OCI-LY7 (cell line): Measurements from ENCODE around the gene OR7C1.

ENCODE experiments used
- CTCF ChIP-seq: fragments of 200-600 bp; sonication (generic); conservative IDR thresholded peaks from 2 replicates; pipeline ENCODE4 v1.5.1; 2014; ENCODE audit warnings: mild to moderate bottlenecking, antibody characterized with exemption, low read length, moderate library complexity, mixed read lengths
- EZH2phosphoT487 ChIP-seq: fragments of 200-600 bp; sonication (generic); IDR thresholded peaks from 2 replicates; pipeline ENCODE4 v1.6.1; 2018; ENCODE audit warnings: low read depth, borderline replicate concordance, mild to moderate bottlenecking, mixed run types, antibody characterized with exemption, low read length, moderate library complexity, mixed read lengths

GRCh38 chr19:14821937-14822336, 13.0 kb downstream of the OR7C1 start:
- no peak for TF ChIP-seq CTCF
- no peak for TF ChIP-seq EZH2phosphoT487
